Sigmoid colon (tissue), 7 donors: Measurements from ENCODE around the gene DUS3L. TPM values are rescaled to one million over a fixed set of nuclear protein-coding genes. Genes with fewer than 3 reads are reported as not detected.

Source experiments
- DNase-seq: peaks from one replicate; pipeline ENCODE4 v3.0.0-alpha.2; 2019
- H3K27ac ChIP-seq, 4 donors: fragments of 200-600 bp; sonication (generic); one replicate each; pipeline ENCODE4 v1.5.1; 2016 to 2019; ENCODE audit warnings: mild to moderate bottlenecking in 1 of 4
- H3K27me3 ChIP-seq, 3 donors: fragments of 200-600 bp; sonication (generic); one replicate each; pipeline ENCODE4 v1.5.1; 2019; ENCODE audit warnings: mild to moderate bottlenecking in 1 of 3
- H3K36me3 ChIP-seq, 4 donors: fragments of 200-600 bp; sonication (generic); one replicate each; pipeline ENCODE4 v1.5.1; 2016 to 2019
- H3K4me1 ChIP-seq, 4 donors: fragments of 200-600 bp; sonication (generic); one replicate each; pipeline ENCODE4 v1.5.1; 2017 to 2019
- H3K4me3 ChIP-seq, 4 donors: fragments of 200-600 bp; sonication (generic); one replicate each; pipeline ENCODE4 v1.5.1; 2017 to 2019; ENCODE audit warnings: mild to moderate bottlenecking in 2 of 4, moderate library complexity in 1 of 4
- H3K9me3 ChIP-seq, 4 donors: fragments of 200-600 bp in 3 of 4; sonication (generic) in 3 of 4; one replicate each; pipeline versions ENCODE4 v1.5.1 to v1.6.1; 2013 to 2019
- CTCF ChIP-seq, 4 experiments: fragments of 450-650 bp in 3 of 4; fragments of 200-600 bp in 1 of 4; IDR thresholded peaks; one replicate each; pipeline ENCODE4 v1.5.1; 2016 to 2019; ENCODE audit warnings: antibody characterized with exemption in 4 of 4, mild to moderate bottlenecking in 3 of 4, moderate library complexity in 2 of 4
- EP300 ChIP-seq, 4 donors: sonication (generic); formaldehyde crosslinking; IDR thresholded peaks; one replicate each; pipeline ENCODE4 v1.6.1; 2017; ENCODE audit warnings: antibody characterized with exemption in 4 of 4
- POLR2A ChIP-seq, 2 donors: fragments of 450-650 bp; IDR thresholded peaks; one replicate each; pipeline ENCODE4 v1.6.1; 2016; ENCODE audit warnings: antibody characterized with exemption in 2 of 2, mild to moderate bottlenecking in 2 of 2, moderate library complexity in 2 of 2
- POLR2AphosphoS5 ChIP-seq, 4 donors: sonication (generic); formaldehyde crosslinking; IDR thresholded peaks; one replicate each; pipeline ENCODE4 v1.6.1; 2017; ENCODE audit warnings: antibody characterized with exemption in 4 of 4
- WGBS, 2 donors: extraction: QIAGEN DNeasy Blood & Tissue Kit; methylation state at CpG; one replicate each; pipeline ENCODE4 v1.1.7; 2013; 5-methylcytosine and 5-hydroxymethylcytosine counted together
- intact Hi-C: fragments of 100-400 bp; cut with DNase I; formaldehyde crosslinking; loops from one replicate; pipeline ENCODE4 v1.15.1; 2023
- polyA plus RNA-seq, 3 donors: library from polyadenylated mRNA; stranded (reverse); fragments of 200-250 nt; gene quantifications; one replicate each; pipeline ENCODE4 v1.2.3, GENCODE V29; 2013
- total RNA-seq, 4 donors: library from RNA; depleted of rRNA; stranded (reverse); fragments of >200 nt; gene quantifications; one replicate each; pipeline ENCODE4 v1.1.0, GENCODE V29; 2016
- donor health status: healthy with polysubstance abuse.
- donor health status: Bipolar disorder and iron deficiency.
- donor health status: healthy.

The DUS3L gene
- total and polyA plus RNA-seq, 7 donors, result 8.3 to 42.0 (median 27.1) TPM

- intact Hi-C loops, result loop anchor here (10.0 kb wide), 1 partner anchor 316 kb away; no protein-coding TSS in a partner anchor
- peaks cover 0 to 7% (median 6%) of the 10 kb centered on the region in 3 donors for H3K27me3 ChIP-seq
- H3K4me1 ChIP-seq, result peaks cover 0 to 19% (median 16%) of the 10 kb centered on the region in 4 donors
- H3K36me3 ChIP-seq, result no peaks in the 10 kb centered on the region
- no peak for DNase-seq
- no peaks in the 10 kb centered on the region for H3K9me3 ChIP-seq
- H3K4me3 ChIP-seq, result no peak overlapping the region
- TF ChIP-seq EP300 (IDR thresholded peaks at IDR 0.05) (no peak), POLR2AphosphoS5 (IDR thresholded peaks at IDR 0.05) (no peak), POLR2A (IDR thresholded peaks at IDR 0.05) (no peak), CTCF (IDR thresholded peaks at IDR 0.05) (no peak)
- WGBS, 2 donors, result 89 to 90% methylated on average over 9 of the region's 9 CpGs
- H3K27ac ChIP-seq, result no peak overlapping the region
These were observed 18.1 kb upstream of the DUS3L start for GRCh38 chr19:5809053-5809452.

GRCh38 chr19:5808120-5808816 lies 17.3 kb upstream of the DUS3L start:
- no peak overlapping the region for H3K4me3 ChIP-seq
- 84 to 90% methylated on average over 21 of the region's 21 CpGs for WGBS, 2 donors
- H3K27me3 ChIP-seq, result peaks cover 0 to 15% (median 9%) of the 10 kb centered on the region in 3 donors
- DNase-seq, result no peak
- peaks cover 0 to 26% (median 22%) of the 10 kb centered on the region in 4 donors for H3K4me1 ChIP-seq
- H3K36me3 ChIP-seq, result no peaks in the 10 kb centered on the region
- no peaks in the 10 kb centered on the region for H3K9me3 ChIP-seq
- H3K27ac ChIP-seq, result no peak overlapping the region
- intact Hi-C loops, result loop anchor here (10.0 kb wide), 1 partner anchor 317 kb away; no protein-coding TSS in a partner anchor
- no peak for TF ChIP-seq CTCF (IDR thresholded peaks at IDR 0.05)
- TF ChIP-seq POLR2A (IDR thresholded peaks at IDR 0.05), result no peak
- TF ChIP-seq POLR2AphosphoS5 (IDR thresholded peaks at IDR 0.05), result no peak
- no peak for TF ChIP-seq EP300 (IDR thresholded peaks at IDR 0.05)

DNA sequence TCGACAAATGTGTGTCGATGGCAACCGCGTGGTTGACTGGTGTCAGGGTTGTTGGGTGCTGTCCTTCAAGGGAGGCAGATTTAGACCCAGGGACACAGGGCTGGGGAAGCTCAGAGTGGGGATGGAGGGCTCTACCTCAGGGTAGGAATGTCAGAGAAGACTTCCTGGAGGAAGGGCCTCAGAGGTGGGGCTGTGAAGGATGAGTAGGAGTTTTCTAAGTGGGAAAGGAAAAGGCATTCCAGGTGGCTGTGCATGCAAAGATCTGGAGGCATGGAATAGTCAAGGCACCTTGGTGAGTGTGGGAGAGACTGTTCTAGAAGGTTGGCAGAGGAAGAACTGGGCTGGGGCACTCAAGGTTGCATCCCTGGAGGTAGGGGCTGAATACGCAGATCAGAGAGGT lies 15.9 kb upstream of the DUS3L start:
- H3K9me3 ChIP-seq, result no peaks in the 10 kb centered on the region
- DNase-seq, result no peak
- peaks cover 0 to 27% (median 12%) of the 10 kb centered on the region in 3 donors for H3K27me3 ChIP-seq
- H3K27ac ChIP-seq, result peak overlapping the region; percentile 84 to 91 (median 90)
- H3K4me1 ChIP-seq, result peaks cover 0 to 30% (median 25%) of the 10 kb centered on the region in 4 donors
- no peak overlapping the region for H3K4me3 ChIP-seq
- H3K36me3 ChIP-seq, result no peaks in the 10 kb centered on the region
- intact Hi-C loops, result loop anchor here (1.0 to 10.0 kb wide), 2 partner anchors 18 to 318 kb away; no protein-coding TSS in a partner anchor
- TF ChIP-seq POLR2AphosphoS5 (IDR thresholded peaks at IDR 0.05), result no peak
- TF ChIP-seq EP300 (IDR thresholded peaks at IDR 0.05), result no peak
- TF ChIP-seq POLR2A (IDR thresholded peaks at IDR 0.05), result no peak
- no peak for TF ChIP-seq CTCF (IDR thresholded peaks at IDR 0.05)
- 94 to 97% methylated on average over 5 of the region's 5 CpGs for WGBS, 2 donors

- H3K27me3 ChIP-seq, result peaks cover 0 to 29% (median 12%) of the 10 kb centered on the region in 3 donors
- TF ChIP-seq EP300 (IDR thresholded peaks at IDR 0.05) (no peak), POLR2A (IDR thresholded peaks at IDR 0.05) (no peak), POLR2AphosphoS5 (IDR thresholded peaks at IDR 0.05) (no peak), CTCF (IDR thresholded peaks at IDR 0.05) (no peak)
- no peak for DNase-seq
- H3K4me1 ChIP-seq, result peaks cover 0 to 30% (median 25%) of the 10 kb centered on the region in 4 donors
- H3K9me3 ChIP-seq, result no peaks in the 10 kb centered on the region
- WGBS, 2 donors, result 42 to 44% methylated on average over 6 of the region's 6 CpGs
- peak overlapping the region in 3 of 4 donors; percentile 65 to 68 (median 66) for H3K4me3 ChIP-seq
- peak overlapping the region; percentile 84 to 91 (median 90) for H3K27ac ChIP-seq
- H3K36me3 ChIP-seq, result no peaks in the 10 kb centered on the region
- intact Hi-C loops, result loop anchor here (1.0 to 10.0 kb wide), 2 partner anchors 19 to 319 kb away; no protein-coding TSS in a partner anchor
These were observed 15.1 kb upstream of the DUS3L start for GRCh38 chr19:5806133-5806489.
